ACC112 (cell line): Measurements from ENCODE around the gene ITM2C.

Source experiments
- H2AFZ ChIP-seq: fragments of 200-600 bp; sonication (generic); one replicate; pipeline ENCODE4 v1.6.0; 2017; ENCODE audit warnings: antibody characterized with exemption, low read length; ENCODE audit not compliant: unreplicated experiment
- H3K27ac ChIP-seq: fragments of 200-600 bp; sonication (generic); 2 replicates; pipeline ENCODE4 v1.5.1; 2014; ENCODE audit warnings: low read depth, mild to moderate bottlenecking, antibody characterized with exemption, low read length, moderate library complexity
- H3K27me3 ChIP-seq: fragments of 200-600 bp; sonication (generic); 2 replicates; pipeline ENCODE4 v1.6.1; 2014; ENCODE audit warnings: mild to moderate bottlenecking, antibody characterized with exemption, low read length, moderate library complexity, mixed read lengths; ENCODE audit not compliant: insufficient read depth
- H3K36me3 ChIP-seq: fragments of 200-600 bp; sonication (generic); 2 replicates; pipeline ENCODE4 v1.6.1; 2016; ENCODE audit warnings: mild to moderate bottlenecking, antibody characterized with exemption, low read length, moderate library complexity, mixed read lengths; ENCODE audit not compliant: insufficient read depth
- H3K4me1 ChIP-seq: fragments of 200-600 bp; sonication (generic); one replicate; pipeline ENCODE4 v1.6.1; 2016; ENCODE audit warnings: low read length, mixed read lengths; ENCODE audit not compliant: insufficient read depth, unreplicated experiment, control insufficient read depth
- H3K4me3 ChIP-seq: fragments of 200-600 bp; sonication (generic); 2 replicates; pipeline ENCODE4 v1.5.1; 2014; ENCODE audit warnings: mild to moderate bottlenecking, low read depth, low read length
- H3K79me2 ChIP-seq: fragments of 200-600 bp; sonication (generic); one replicate; pipeline ENCODE4 v1.6.0; 2016; ENCODE audit warnings: low read length; ENCODE audit not compliant: control insufficient read depth, unreplicated experiment, insufficient read depth

The ITM2C gene

DNA sequence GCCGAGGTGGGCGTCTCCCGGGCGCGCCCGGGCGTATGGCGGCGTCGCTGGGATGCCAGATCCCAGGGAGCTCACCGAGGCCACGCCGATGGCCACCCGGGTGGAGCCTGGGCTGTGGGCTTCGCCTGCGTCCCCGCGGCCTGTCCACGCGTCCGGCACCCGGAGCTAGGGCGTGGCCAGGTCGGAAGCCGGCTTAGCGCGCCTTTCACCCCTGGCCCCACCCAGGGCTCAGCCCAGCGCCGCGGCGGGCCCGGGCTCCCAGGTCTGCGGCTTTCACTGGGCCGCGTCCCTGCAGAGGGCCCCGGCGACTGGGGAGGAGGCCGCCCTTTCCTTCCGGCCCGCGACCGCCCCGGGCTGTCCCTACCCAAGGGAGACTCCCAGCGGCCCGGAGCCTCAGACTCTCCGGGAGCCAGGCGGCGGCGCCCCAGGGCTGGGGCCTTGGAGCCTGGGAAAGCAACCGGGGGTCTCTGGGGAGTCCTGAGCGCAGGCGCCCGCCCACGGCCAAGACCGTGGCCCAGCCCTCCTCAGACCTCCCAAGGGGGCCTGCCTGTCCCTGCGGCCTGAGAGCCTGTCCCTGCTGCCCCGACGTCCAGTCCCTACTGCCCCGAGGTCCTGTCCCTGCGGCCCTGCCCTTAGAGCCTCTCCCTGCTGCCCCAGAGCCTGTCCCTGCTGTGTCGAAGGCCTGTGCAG, 36.3 kb upstream of the ITM2C start:
- Histone ChIP-seq H3K4me1 (no peaks in the 10 kb centered on the region), H3K27ac (no peak overlapping the region), H3K36me3 (no peaks in the 10 kb centered on the region), H3K27me3 (peaks cover 73% of the 10 kb centered on the region), H3K79me2 (no peaks in the 10 kb centered on the region), H3K4me3 (peak overlapping the region; percentile 60; the same call in 1 of the 2 replicates), H2AFZ (peak overlapping the region; percentile 50)

DNA sequence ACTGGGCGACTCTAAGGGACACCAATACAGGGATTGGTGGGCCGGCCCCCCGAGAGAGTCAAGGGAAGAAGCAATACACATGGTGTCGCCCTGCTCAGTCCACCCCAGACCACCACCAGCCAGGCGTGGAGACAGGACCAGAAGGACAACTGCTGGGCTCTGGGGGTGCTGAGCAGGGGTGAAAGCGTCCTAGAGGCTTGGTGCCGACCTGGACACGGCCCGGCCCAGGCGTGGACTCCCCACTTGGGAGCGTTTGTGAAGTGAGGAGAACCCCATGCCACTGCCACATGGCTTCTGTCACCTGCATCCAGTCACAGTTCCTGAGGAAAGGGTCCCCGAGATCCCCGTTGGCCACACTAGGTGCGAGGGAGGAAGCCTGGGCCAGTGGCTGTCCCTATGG, 35.4 kb upstream of the ITM2C start:
- no peaks in the 10 kb centered on the region for H3K4me1 ChIP-seq
- H2AFZ ChIP-seq: no peak overlapping the region
- H3K27ac ChIP-seq: no peak overlapping the region
- no peaks in the 10 kb centered on the region for H3K79me2 ChIP-seq
- H3K27me3 ChIP-seq: peaks cover 76% of the 10 kb centered on the region
- H3K4me3 ChIP-seq: no peak overlapping the region
- no peaks in the 10 kb centered on the region for H3K36me3 ChIP-seq

DNA sequence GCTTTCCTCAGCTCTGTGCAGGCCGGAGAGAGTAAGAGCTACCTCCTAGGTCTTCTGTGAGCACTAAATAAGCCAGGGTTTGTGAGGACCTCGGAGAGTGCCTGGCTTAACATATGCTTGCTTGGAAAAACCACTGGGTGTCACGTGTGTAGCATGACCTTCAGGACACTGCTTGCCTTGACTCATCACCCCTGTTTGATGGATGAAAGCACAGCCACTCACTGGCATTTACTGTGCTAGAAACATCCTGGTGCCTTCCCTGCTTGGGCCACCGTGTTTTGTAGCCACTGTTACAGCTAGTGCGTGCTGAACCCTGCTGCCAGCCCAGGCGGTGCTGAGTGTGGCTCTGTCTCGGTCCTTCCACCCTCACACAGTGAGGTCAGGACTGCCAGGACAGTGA, 34.8 kb upstream of the ITM2C start:
- H3K4me1 ChIP-seq: no peaks in the 10 kb centered on the region
- no peak overlapping the region for H3K27ac ChIP-seq
- no peak overlapping the region for H2AFZ ChIP-seq
- H3K79me2 ChIP-seq: no peaks in the 10 kb centered on the region
- peaks cover 78% of the 10 kb centered on the region for H3K27me3 ChIP-seq
- H3K4me3 ChIP-seq: no peak overlapping the region
- no peaks in the 10 kb centered on the region for H3K36me3 ChIP-seq

DNA sequence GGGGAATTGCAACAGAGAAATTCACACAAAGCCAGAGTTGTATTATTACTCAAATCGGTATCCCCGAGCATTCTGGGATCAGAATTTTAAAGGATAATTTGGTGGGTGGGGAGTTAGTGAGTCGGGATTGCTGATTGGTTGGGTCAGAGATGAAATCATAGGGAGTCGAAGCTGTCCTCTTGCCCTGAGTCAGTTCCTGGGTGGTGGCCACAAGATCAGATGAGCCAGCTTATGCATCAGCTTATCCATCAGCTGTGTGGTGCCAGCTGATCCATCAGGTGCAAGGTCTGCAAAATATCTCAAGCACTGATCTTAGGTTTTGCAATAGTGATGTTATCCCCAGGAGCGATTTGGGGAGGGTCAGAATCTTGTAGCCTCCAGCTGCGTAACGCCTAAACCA, 34.3 kb upstream of the ITM2C start:
- no peak overlapping the region for H3K27ac ChIP-seq
- H3K4me1 ChIP-seq: no peaks in the 10 kb centered on the region
- no peak overlapping the region for H2AFZ ChIP-seq
- no peaks in the 10 kb centered on the region for H3K79me2 ChIP-seq
- H3K36me3 ChIP-seq: no peaks in the 10 kb centered on the region
- H3K27me3 ChIP-seq: peaks cover 82% of the 10 kb centered on the region
- no peak overlapping the region for H3K4me3 ChIP-seq

DNA sequence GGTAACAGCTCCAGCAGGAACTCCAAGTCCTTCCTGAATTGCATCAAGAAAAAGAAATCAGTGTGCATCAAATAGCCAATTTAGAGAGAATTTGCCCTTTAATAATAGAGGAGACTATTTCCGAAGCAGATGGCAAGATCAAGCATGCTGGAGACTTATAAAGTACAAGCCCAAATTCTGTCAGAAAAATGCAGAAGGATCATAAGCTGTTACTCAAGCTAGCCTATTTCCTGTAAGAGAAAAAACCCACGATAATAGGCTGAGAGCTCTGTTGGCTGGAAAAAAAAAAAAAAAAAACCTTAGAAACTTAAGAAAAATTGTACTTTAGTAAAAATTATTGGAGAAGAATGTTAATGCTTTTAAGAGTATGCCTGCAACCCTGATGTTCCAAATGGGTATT, 24.4 kb upstream of the ITM2C start:
- no peaks in the 10 kb centered on the region for H3K79me2 ChIP-seq
- no peaks in the 10 kb centered on the region for H3K36me3 ChIP-seq
- H2AFZ ChIP-seq: no peak overlapping the region
- no peaks in the 10 kb centered on the region for H3K4me1 ChIP-seq
- peaks cover 73% of the 10 kb centered on the region for H3K27me3 ChIP-seq
- no peak overlapping the region for H3K4me3 ChIP-seq
- H3K27ac ChIP-seq: no peak overlapping the region

DNA sequence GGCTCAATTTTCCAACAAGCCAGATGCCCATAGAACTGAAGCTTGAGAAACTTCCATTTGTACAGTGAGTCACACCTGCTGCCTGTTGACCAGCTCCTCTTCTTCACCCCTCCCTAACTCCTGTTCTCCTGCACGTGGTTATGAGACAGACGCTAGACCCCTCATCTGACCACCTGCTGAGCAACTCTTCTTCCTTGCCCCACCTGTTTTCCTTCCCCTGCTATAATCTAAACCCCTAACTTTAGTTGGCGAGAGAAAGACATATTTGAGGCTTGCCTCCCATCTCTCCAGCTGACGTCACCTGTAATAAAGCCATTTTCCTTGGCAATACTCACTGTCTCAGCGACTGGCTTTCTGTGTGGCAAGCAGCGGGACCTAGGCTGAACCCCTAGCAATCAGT, 22.3 kb upstream of the ITM2C start:
- no peak overlapping the region for H3K27ac ChIP-seq
- peaks cover 72% of the 10 kb centered on the region for H3K27me3 ChIP-seq
- H3K36me3 ChIP-seq: no peaks in the 10 kb centered on the region
- H3K4me1 ChIP-seq: no peaks in the 10 kb centered on the region
- H2AFZ ChIP-seq: no peak overlapping the region
- H3K79me2 ChIP-seq: no peaks in the 10 kb centered on the region
- no peak overlapping the region for H3K4me3 ChIP-seq

DNA sequence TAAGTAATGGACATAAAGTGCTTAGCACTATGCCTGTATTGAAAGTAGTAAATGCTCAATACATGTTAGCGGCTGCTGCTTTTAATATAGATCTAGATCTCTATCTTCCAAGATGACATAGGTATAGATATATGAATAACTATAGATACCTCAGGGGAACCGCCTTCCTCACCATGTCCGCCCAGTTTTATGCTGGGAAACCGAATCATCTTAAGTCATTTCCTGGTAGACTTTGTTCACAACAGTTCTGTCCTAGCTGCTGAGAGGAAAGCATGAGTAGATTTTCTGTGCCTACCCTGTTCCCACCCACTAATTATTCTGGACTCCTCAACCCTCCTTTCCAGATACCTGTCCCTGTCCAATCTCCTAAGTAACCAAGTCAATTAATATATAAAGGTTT, 21.6 kb upstream of the ITM2C start:
- no peak overlapping the region for H2AFZ ChIP-seq
- no peaks in the 10 kb centered on the region for H3K79me2 ChIP-seq
- H3K36me3 ChIP-seq: no peaks in the 10 kb centered on the region
- H3K4me3 ChIP-seq: no peak overlapping the region
- peaks cover 65% of the 10 kb centered on the region for H3K27me3 ChIP-seq
- no peaks in the 10 kb centered on the region for H3K4me1 ChIP-seq
- no peak overlapping the region for H3K27ac ChIP-seq

DNA sequence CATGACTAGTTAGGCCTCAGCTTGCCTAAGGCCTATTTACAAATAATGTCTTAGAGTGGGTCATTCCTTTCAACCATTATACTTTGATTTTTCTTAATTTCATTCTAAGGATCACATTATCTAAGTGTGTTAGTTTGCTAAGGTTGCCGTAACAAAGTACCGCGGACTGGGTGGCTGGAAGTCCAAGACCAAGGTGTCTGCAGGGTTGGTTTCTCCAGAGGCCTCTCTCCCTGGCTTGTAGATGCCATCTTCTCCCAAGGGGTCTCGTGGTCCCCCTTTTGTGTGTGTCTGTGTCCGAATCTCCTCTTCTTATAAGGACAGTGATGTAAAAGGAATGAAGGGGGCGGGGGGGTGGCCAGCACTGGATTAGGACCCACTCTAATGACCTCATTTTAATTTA, 18.4 kb upstream of the ITM2C start:
- Histone ChIP-seq H2AFZ (no peak overlapping the region), H3K79me2 (no peaks in the 10 kb centered on the region), H3K4me3 (no peak overlapping the region), H3K4me1 (no peaks in the 10 kb centered on the region), H3K27ac (no peak overlapping the region), H3K36me3 (no peaks in the 10 kb centered on the region), H3K27me3 (peaks cover 48% of the 10 kb centered on the region)

DNA sequence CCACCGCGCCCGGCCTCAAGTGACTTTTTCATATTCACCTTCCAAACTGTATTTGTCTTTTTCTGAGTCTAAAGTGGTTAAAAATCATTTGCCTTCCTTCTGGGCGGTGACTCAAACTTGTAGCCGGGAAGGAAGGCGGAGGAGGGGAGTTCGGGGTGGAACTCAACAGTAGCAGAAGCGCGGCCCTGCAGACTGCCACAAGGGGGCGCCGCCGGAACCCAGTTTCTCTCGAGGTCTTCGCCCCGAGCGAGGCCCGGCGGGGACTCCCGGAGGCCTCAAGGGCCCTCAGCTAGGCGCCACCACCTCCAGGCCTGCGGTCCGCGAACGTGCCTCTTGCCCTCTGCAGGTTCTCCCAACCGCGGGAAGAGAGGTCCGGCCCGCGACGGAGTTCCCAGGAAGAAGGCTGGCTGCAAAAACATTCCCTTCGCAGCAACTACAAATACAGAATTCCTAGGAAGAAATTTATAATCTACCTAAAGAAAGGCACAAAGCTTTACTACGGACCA, 16.8 kb upstream of the ITM2C start:
- peak overlapping the region; percentile 48 for H2AFZ ChIP-seq
- H3K27me3 ChIP-seq: peaks cover 51% of the 10 kb centered on the region

DNA sequence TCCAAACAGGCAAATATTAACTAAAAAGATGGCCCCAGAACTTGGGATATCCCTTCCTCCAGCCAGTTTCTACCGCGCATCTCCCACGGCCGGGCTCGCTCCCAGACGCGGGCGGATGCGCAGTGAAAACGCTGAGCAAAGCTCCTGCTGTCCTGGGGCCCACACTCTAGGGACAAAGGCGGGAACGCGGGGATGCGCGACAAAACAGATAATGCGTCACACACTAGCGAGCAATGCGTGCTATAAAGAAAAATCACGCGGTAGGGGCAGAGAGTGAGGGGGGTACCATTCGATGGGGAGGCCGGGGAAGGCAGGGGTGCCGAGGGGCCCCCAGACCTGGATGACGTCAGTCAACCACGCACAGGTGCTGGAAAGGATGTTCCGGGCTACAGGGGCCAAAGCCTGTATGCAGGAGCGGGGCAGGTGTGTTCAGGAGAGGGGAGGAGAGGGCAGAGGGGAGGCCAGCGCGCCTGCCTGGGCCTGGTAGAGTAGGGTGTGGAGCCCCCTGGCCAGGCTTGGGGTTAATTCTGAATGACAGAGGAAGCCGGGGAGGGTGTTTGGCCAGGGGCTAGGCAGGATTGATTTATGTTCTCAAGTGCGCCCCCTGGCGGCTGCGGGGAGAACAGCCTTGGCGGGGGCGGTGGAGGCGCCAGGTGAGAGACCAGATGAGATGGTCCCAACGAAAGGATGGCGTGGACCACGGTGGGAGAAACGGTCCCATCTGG, 14.9 kb upstream of the ITM2C start:
- Histone ChIP-seq H2AFZ (no peak overlapping the region), H3K36me3 (no peaks in the 10 kb centered on the region), H3K79me2 (no peaks in the 10 kb centered on the region), H3K27ac (no peak overlapping the region), H3K4me3 (no peak overlapping the region), H3K27me3 (peaks cover 60% of the 10 kb centered on the region), H3K4me1 (no peaks in the 10 kb centered on the region)

More for the DNA sequence above, 16.8 kb upstream of the ITM2C start:
- Histone ChIP-seq H3K4me1 (no peaks in the 10 kb centered on the region), H3K27ac (no peak overlapping the region), H3K79me2 (no peaks in the 10 kb centered on the region), H3K36me3 (no peaks in the 10 kb centered on the region), H3K4me3 (peak overlapping the region; percentile 46; the same call in 1 of the 2 replicates)

DNA sequence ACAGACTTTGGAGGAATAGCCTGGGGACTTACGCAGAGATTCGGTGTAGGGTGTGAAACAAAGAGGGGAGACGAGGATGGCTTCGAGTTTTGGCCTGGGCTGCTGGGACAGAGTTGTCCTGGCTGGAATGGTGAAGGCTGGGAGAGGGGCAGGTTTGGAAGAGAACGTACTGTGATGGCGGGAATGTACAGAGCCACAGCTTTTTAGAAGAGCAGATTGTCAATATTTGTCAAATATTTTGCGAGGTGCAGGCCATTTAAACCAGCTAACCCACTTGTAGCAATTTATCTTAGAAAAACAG, 14.4 kb upstream of the ITM2C start:
- Histone ChIP-seq H3K4me3 (no peak overlapping the region), H3K27me3 (peaks cover 56% of the 10 kb centered on the region), H3K36me3 (no peaks in the 10 kb centered on the region), H3K79me2 (no peaks in the 10 kb centered on the region), H3K27ac (no peak overlapping the region), H2AFZ (no peak overlapping the region), H3K4me1 (no peaks in the 10 kb centered on the region)
